ENCODE data around the gene CARD19. TPM values are rescaled to one million over a fixed set of nuclear protein-coding genes. Genes with fewer than 3 reads are reported as not detected.

CARD19 gene
- total and polyA plus RNA-seq, 9 donors: 5.0 to 67.6 (median 44.7) TPM

GRCh38 chr9:93050231-93050630 is 45.8 kb upstream of the CARD19 start:
- DNase-seq: no peak
- 90 to 99% (median 94%) methylated on average over 4 of the region's 4 CpGs for WGBS, 3 donors
- no peak overlapping the region for H3K4me3 ChIP-seq
- no peaks in the 10 kb centered on the region for H3K36me3 ChIP-seq
- no peaks in the 10 kb centered on the region for H3K27me3 ChIP-seq
- H3K9me3 ChIP-seq: no peaks in the 10 kb centered on the region
- TF ChIP-seq EP300 (IDR thresholded peaks at IDR 0.05): no peak
- TF ChIP-seq POLR2A (IDR thresholded peaks at IDR 0.05): no peak
- TF ChIP-seq CTCF (IDR thresholded peaks at IDR 0.05): no peak
- peak overlapping the region in 1 of 2 donors; percentile 87 for H3K27ac ChIP-seq
- intact Hi-C loops (cut with DNase I): no loop called here
- peaks cover 28% of the 10 kb centered on the region for H3K4me1 ChIP-seq (ENCODE audit: insufficient read depth)

GRCh38 chr9:93051680-93052089 is 44.3 kb upstream of the CARD19 start:
- Histone ChIP-seq H3K4me3 (no peak overlapping the region), H3K27me3 (no peaks in the 10 kb centered on the region), H3K36me3 (no peaks in the 10 kb centered on the region), H3K4me1 (ENCODE audit: insufficient read depth) (peaks cover 31% of the 10 kb centered on the region), H3K27ac (peak overlapping the region; percentile 57 to 87), H3K9me3 (no peaks in the 10 kb centered on the region)
- intact Hi-C loops (cut with DNase I): no loop called here
- WGBS, 3 donors: 1 to 4% (median 3%) methylated on average over 6 of the region's 6 CpGs
- TF ChIP-seq CTCF (IDR thresholded peaks at IDR 0.05) (no peak), EP300 (IDR thresholded peaks at IDR 0.05) (no peak), POLR2A (IDR thresholded peaks at IDR 0.05) (no peak)
- peak; percentile 81 to 86 (median 85) for DNase-seq

- 37 to 52% (median 43%) methylated on average over 14 to 15 of the region's 15 CpGs for WGBS, 3 donors
- no peaks in the 10 kb centered on the region for H3K9me3 ChIP-seq
- no peak for TF ChIP-seq CTCF (IDR thresholded peaks at IDR 0.05)
- no peak for TF ChIP-seq POLR2A (IDR thresholded peaks at IDR 0.05)
- TF ChIP-seq EP300 (IDR thresholded peaks at IDR 0.05): no peak
- intact Hi-C loops (cut with DNase I): no loop called here
- H3K27ac ChIP-seq: peak overlapping the region; percentile 74 to 87
- no peaks in the 10 kb centered on the region for H3K27me3 ChIP-seq
- H3K4me1 ChIP-seq (ENCODE audit: insufficient read depth): peaks cover 36% of the 10 kb centered on the region
- DNase-seq: peak; percentile 44 to 74 (median 70)
- no peak overlapping the region for H3K4me3 ChIP-seq
- no peaks in the 10 kb centered on the region for H3K36me3 ChIP-seq
Observed at GRCh38 chr9:93052791-93053540, 43.1 kb upstream of the CARD19 start.

- 33 to 62% (median 46%) methylated on average over 5 of the region's 5 CpGs for WGBS, 3 donors
- Histone ChIP-seq H3K4me3 (no peak overlapping the region), H3K4me1 (ENCODE audit: insufficient read depth) (peaks cover 38% of the 10 kb centered on the region), H3K36me3 (no peaks in the 10 kb centered on the region), H3K27ac (peak overlapping the region in 1 of 2 donors; percentile 87), H3K9me3 (no peaks in the 10 kb centered on the region), H3K27me3 (no peaks in the 10 kb centered on the region)
- intact Hi-C loops (cut with DNase I): no loop called here
- TF ChIP-seq POLR2A (IDR thresholded peaks at IDR 0.05): no peak
- TF ChIP-seq EP300 (IDR thresholded peaks at IDR 0.05): no peak
- TF ChIP-seq CTCF (IDR thresholded peaks at IDR 0.05): no peak
- DNase-seq: peak in 3 of 5 donors; percentile 20 to 47 (median 38)
Observed at GRCh38 chr9:93053781-93054331, 42.2 kb upstream of the CARD19 start.

Data from ovary (tissue), 9 donors.